GM04504 (cell line): Measurements from ENCODE around the gene ACOT11.

Experiments used
- DNase-seq: peaks from one replicate; pipeline ENCODE4 v3.0.0-alpha.2; 2012; ENCODE audit warnings: low read depth

ACOT11 gene

DNA sequence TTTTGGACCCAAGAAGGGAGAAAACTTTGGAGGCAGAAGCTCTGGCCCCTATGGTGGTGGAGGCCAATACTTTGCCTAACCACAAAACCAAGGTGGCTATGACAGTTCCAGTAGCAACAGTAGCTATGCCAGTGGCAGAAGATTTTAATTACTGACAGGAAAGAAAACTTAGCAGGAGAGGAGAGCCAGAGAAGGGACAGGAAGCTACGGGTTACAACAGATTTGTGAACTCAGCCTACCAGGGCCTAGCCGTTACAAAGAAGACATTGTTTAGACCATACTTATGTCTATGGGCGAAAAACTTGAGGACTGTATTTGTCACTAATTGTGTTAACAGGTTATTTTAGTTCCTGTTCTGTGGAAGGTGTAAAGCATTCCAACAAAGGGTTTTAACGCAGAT, 10.4 kb upstream of the ACOT11 start:
- DNase-seq: no peak

DNA sequence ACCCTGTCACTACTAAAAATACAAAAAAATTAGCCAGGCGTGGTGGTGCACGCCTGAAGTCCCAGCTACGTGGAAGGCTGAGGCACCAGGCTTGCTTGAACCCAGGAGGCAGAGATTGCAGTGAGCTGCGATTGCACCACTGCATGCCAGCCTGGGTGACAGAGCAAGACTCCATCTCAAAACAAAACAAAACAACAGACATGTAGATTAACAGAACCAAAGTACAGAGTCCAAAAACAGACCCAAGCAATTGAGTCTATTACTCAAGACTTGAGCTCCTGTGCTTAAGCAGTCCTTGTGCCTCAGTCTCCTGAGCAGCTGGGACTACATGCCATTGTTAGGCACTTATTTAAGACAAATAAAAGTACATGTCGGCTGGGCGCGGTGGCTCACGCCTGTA, 9.5 kb upstream of the ACOT11 start:
- no peak for DNase-seq

DNA sequence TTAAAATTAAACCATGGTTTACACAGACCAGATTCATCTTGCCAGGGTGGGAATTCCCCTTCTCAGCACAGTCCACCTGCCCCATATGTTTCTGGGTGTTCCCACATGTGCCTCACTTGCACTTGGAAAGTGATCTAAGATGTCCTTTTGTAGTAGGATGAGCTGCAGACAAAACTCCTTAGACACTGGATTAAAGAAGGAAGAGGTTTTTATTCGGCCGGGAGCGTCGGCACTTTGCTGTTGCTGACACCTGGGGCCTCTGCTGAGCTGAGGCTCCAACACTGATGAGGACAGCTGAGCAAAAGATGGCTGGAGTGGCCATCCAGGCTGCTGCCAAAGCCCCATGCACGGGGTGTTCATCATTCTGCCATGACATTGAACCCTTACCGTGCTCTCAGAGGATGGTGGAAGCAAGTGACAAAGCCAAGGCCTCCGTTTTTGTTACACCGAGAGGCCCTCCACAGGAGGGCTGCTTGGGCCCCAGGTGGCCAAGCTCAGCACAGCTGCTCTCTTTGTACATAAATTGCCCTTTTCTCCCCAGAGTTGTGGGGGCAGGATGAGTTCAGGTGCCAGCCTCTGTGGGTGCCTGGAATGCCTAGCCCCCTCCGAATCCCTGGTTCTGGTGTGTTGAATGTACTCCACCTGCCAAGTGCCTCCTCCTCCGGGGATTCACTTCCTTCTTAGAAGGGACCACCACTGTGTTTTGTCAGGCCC, 7.3 kb upstream of the ACOT11 start:
- DNase-seq: no peak

DNA sequence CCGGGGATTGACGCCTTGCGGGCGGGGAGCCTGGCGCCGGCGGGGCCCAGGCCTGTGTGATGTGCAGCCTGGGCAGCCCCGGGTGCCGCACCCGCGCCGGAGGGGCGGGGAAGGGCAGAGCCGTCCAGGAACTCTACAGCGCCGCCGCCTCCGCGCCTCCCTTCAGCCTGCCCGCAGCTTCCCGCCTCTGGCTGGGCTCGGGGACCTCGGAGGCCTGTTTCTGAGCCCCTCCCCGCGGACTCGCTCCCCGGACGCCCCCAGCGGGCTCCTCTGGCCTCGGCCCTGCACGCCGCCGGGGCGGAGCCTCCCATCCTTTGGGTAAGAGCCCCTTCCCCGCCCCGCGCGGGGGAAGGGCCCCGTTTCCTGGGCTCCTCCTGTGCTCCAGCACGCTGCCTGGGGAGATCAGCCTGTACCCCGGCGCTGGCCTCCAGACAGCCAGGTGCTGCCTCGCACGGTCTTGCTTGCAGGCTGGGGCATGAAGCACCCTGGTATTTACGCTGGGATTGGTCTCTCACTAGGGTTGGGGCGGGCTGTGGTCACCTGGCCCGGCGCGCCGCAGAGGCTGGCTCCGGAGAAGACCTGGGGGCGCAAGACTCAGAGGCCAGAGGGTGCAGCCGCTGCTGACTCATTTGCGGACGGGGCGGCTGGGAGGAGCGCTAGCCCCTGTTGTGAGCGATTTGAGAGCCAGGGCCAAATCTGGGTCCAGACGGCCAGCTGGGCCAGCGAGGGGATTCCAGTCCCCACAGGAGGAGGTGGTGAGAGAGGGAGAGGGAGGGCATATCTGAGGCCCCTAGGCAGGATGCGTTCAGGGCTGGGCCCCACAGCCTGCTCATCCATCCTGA, 5.7 kb upstream of the ACOT11 start:
- DNase-seq: no peak

DNA sequence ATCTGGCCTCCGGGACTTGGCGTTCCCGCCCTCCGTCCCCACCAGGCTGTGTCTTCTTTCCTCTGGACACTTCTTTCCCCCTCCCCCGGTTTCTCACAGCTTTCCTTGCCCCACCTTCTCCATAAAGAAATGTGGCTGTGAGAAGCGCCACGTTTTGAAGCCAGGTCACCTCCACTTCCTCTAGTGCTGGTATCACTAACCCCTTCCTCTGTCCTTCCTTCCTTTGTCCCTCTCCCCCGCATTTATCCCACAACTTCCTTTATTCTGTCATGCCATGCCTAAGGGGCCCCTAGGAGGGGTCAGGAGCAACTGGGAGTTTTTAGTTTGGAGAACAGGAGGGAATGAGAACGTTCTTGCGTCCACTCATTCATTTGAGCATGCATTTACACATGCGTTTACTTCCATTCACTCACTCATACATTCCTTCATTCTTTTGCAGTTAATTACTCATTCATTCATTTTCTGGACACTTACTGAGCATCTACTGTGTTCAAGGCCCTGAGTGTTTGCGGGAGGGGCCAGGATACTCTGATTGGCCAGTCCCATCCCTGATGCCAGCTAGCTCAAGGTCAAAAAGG, 5.0 kb upstream of the ACOT11 start:
- no peak for DNase-seq

DNA sequence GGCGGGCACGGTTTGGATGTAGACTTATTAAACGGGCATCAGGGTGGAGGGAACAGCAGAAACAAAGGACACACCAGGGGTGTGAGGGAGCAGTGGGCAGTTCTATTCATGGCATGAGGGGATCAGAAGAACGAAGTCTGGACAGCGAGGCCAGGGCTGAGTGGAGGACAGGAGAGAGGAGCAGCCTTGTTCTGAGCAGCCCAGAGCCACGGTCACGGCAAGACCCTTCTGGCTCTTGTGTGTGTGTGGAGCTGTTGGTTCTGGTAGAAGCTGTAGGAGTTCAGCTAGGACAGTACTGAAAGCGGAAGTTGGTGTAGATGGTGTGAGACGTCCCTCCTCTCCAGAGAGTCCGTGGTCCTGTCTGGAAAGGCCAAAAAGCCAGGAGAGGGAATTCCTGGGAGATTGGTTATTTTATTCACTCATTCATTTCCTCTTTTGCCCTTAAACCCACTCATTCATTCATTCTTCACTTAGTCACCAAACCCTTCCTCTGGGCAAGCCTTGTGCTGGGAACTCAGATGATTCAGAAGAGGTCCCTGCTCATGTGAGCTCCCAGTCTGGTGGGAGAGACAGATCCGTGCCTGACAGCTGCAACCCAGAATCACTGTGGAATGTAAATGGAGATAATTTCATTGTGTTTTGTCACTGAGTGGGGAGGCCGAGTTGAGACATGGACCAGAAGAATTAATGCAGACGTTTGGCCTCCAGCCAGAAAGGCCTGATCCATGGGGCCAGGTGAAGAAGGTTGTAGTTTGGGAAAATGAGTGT, 4.1 kb upstream of the ACOT11 start:
- peak; percentile 38 for DNase-seq

DNA sequence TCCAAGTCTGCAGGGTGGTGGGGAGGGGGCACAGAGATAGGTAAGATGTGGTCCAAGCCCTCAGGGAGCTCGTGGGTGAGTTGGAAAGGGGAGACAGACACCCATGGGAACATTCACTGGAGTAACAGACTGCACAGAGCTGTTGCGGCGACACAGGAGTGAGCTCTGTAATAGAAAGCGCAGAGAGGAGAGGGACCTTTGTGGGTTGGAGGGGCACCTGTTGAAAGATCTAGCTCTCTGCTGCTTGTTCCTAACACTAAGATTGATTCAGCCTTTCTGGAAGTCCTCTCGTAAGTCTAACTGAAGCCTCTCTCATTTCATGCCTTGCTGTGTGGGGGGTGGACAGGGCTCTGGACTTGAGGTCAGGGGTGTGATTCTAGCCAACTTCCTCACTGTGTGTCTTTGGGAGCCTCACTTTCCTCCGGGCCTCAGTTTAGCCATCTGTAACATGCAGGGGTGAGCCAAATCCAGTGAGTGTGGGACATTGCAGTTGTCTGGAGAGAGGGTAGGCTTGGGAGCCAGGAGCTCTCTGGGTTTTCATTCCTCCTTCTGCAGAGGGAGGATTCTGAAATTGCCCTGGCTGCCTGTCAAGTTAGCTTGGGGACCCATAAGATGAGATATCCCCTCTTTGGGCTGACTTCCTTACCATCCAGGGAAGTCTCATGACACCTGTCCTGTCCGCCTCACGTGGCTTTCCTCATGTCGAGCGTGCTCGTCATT, 2.0 kb upstream of the ACOT11 start:
- DNase-seq: no peak

DNA sequence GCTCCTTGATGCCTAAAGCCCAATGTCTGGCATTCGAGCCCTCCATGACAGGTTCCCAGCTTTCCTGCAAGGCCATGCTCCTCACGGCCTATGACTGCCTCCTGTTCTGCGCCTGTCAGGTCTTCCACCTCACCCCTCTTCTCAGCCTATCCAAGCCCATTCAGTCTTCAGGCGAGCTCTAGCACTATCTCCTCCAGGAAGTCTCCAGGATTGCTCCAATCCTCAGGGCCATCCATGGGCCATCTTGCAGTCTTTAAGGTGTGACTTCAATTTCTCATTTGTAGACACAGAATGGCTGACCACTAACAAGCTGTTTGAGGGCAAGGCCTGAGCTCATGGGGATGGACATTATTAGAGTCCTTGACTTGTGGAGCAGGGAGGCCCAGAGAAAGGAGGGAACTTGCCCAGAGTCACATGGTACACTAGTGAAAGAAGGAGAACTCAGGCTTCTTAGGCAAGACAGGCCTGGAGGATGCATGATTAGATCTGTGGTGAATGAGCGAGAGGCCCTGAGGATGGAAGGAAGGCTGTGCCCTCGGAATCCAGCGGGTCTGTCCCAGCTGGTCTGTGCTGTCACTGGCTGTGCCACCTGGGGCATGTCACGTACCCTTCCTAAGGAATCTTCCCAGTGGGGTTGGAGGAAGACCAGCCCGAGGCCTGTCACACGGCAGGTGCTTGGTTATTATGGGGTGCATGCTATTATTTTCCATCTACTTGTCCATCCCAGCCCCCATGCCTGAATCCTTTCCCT, 1.2 kb upstream of the ACOT11 start:
- DNase-seq: no peak

DNA sequence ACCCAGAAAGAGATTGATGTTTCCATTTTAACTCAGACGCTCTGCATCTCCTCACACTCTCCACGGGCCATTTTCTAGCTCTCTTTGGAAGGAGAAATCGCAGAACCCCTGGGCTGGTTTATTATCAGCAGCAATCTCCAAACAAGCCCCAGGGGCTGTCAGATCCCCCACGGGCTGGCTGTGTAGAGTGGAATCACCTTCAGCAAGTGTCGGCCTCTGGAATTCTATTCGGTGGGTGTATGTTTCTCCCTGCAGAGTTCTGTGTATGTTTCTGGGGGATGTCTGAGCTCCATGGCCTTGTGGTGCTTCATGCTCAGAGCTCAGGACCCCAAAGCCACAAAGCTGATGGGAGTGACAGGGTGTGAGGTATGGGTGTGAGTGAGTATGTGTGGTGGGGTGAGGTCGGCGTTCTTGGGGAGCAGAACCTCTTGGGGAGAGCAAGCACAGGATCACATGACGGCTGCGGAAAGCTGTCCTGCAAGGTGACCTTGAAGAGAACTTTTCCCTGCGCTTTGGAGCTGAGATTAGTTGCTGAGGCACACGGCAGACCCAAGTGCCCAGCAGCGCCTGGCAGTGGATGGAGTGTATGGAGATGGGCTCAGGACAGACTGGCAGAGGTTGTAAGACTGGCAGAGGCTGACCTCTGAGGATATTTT, 489 bp downstream of the ACOT11 start:
- no peak for DNase-seq

DNA sequence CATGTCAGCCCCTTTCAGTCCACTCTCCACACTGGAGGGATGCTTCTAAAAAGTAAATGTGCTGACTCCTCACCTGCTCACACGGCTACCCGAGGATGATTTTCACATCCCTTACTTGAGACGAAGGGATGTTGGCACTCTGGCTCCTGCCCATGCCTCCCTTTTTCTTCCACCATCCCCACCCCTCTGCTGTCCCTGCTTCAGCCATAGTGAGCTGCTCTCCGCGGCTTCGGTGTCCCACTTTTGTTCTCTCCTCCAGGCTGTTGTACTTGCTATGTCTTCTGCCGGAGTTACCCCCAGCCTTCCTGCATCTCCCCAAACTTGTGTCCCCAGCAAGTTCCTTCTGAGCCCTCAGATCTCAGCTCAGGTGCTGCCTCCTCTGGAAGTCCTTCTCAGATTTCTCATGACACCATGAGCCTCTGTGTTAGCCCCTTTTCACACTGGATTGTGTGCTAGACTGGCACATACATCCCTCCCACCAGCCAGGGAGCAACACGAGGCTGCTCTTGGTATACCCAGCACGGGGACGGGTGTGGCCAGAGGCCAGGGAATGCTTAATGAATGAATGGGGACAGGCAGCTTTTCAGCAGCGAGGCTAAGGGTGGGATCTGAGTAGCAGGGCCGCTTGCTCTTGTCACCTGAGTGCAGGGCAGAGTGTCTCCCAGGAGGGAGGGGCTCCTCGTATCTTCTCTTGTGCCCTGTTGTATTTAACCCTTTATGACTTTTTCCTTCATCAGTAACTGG, 1.3 kb downstream of the ACOT11 start:
- DNase-seq: no peak

DNA sequence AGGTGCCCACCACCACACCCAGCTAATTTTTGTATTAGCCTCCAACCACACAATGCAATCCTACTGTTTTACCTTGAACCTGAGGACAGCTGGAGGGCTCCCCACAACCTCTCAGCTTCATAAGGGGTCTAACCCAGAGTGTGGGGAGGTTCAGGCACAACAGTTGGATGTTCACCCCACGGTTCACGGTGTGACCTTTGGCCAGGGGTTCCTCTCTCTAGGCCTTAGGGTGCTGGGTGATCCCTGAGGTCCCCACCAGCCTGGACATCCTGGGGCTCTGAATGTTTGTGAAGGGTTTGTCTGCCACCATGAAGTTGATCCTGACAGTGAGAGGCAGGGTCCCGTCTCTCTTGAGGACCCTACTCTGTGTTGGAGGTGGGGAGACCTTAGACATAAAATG, 3.9 kb downstream of the ACOT11 start:
- DNase-seq: no peak

DNA sequence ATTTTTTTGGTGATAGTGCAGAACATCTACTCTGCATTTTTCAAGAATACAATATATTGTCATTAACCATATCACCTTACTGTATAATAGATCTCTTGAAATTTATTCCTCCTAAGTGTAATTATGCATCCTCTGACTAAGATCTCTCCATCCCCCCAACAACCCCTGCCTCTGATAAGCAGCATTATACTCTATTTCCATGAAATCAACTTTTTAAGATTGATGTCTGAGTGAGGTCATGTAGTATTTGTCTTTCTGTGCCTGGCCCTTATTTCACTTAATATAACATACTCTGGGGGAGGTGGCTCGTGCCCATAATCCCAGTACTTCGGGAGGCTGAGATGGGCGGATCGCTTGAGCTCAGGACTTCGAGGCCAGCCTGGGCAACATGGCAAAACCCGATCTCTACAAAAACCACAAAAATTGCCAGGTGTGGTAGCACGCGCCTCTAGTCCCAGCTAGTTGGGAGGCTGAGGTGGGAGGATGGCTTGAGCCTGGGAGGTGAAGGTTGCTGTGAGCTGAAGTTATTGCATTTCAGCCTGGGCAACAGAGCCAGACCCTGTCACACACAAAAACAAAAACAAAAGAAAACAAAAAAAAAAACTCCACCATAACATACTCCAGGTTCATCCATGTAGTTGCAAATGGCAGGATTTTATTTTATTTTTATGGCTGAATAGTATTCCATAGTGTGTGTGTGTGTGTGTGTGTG, 5.7 kb downstream of the ACOT11 start:
- no peak for DNase-seq

DNA sequence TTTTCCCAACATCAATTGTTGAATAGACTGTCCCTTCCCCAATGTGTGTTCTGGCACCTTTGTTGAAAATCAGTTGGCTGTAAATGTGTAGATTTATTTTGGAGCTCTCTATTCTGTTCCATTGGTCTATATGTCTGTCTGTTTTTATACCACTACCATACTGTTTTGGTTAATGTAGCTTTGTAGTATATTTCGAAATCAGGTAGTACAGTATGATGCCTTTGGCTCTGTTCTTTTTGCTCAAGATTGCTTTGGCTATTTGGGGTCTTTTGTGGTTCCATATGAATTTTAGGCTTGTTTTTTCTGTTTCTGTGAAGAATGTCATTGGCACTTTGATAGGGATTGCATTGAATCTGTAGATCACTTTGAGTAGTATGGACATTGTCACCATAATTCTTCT, 8.1 kb downstream of the ACOT11 start:
- DNase-seq: no peak

DNA sequence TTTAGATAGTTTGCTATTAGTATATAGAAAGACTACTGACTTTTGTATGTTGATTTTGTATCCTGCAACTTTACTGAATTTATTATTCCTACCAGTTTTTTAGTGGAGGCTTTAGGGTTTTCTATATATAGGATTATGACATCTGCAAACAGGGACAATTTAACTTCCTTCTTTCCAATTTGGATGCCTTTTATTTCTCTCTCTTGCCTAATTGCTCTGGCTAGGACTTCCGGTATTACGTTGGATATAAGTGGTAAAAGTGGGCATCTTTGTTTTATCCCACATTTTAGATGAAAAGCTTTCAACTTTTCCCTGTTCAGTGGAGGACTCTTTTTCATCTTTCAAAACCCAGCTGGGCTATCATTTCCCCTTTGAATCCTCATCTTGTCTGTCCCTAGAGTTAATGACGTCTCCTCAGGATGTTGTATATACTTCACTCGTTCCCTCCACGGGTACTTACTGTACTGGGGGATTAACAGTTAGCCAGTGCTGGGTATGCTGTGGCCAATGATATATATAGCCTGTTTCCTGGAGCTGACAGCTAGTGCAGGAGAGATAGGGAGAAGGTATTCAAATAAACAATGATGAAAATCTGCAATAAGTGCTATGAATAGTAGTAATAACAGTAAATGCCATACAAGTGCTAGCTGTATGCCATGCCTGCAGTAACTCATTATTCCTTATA, 9.8 kb downstream of the ACOT11 start:
- DNase-seq: no peak

DNA sequence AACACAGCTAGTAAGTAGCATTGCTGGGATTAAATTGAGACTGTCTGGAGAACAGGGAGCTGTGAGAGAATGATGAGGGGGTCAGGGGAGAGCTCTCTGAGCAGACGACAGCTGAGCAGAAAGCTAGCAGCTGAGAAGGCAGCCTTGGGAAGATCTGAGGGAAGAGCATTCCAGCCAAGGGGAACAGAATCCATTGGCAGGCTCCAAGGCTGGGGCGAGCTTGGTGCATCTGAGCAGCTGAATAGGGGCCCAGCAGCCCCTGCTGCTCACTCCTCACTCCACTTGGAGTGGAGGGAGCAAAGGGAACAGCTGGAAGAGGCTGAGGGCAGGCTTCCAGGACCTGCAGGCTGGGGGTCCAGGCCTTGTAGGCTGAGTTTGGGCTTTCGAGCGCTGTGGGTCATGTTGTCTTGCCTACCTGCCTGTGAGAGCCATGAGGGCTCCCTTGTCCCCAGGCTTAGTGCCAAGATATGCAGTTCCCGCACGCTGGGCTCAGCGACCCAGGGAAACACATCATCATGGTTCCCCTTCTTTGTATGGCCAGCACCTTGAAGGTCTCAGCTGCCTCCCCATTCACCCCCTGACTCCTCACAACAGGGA, 10.5 kb downstream of the ACOT11 start:
- DNase-seq: no peak

DNA sequence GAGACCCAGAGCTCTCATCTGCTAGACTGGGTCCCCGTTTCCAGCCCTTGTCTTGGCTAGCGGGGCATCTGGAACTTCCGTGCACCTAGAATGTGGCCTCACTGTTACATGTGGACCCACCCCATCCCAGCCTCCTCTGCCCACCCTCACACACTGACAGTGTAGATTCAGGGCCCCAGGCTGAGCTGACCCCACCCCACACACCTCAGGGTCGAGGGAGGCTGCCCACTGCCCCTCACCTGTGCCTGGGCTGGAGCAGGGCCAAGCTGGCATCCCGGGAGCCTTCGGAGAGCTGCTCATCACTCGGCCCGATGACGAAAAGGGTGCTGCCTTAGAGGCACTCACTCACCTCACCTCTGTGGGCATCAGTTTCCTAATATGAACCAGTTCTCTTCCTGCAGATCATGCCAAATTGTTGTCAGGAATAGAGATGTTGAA, 11.1 kb downstream of the ACOT11 start:
- no peak for DNase-seq

DNA sequence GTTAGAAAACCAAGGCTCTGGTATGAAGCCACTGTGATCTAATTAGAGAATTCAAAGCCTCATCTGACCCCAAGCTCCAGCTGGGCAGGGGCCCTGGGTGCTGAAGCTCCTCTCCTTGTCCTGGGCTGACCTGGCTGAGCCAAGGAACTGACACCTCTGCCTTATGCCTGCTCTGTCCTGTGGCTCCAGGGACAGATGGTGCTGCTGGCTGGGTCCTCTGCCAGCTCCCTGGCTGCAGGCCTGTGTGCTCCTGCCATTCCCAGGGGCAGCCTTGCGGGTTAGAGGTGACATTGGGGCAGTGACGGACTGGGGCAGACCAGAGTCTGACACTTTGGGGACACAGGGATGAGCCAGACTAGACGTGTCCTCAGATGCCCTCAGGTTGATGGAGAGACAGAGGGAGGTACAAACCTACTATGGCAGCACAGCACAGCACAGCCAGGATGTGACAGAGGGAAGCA, 11.8 kb downstream of the ACOT11 start:
- DNase-seq: no peak
